ENCODE results near the gene GLOD4.
"Not testable (repeated sequence)": the region's sequence is repeated elsewhere in the genome, so short reads cannot be mapped to it uniquely, and the experiment has no call there.

GLOD4 gene

DNA sequence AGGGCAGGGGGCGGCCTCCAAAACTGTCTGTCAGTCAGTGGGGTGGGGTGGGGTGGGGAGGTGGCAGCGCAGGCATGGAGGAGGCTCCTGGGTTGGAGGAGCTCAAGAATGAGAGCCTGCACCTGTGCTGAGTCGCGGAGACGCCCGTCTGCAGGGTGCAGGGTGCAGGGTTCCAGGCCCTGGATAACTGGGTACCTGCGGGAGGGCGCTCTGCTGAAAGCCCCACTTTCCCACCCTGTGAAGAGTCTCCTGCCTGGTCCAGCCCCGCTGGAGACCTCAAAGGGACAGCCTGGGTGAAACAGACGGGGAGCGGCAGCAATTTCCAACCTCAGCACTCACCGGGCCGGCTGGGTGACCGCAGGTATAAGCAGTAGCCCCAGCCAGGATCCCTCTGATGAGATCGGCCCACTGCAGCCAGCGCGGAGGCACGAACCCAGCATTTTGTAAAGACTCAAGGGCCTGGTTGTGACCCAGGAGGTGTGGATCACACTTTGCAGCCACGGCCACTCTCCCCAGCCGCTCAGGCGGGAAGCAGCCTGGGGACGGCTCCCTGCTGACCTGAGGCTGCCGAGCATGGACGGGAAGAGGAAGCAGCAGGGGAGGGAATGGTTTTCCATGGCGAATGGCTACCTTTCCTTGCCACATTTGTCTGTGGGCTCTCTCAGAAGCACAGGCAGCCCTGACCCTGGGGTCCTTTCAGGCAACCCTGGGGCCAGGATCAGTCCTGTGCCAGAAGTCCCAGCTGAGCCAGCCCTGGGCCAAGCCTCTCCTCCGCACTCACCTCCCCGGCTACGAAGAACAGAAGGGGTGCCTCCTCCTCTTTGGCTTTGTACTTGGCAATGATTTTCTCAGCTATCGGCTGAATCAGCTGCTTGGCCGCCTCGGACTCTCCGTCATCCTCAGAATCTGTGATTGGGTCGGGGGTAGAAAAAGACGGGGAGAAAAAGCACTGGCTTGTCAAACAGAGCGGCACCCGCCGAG lies 21.1 kb upstream of the GLOD4 start:
- no peak for DNase-seq (ENCODE audit: low read depth in 2 of 2)

DNA sequence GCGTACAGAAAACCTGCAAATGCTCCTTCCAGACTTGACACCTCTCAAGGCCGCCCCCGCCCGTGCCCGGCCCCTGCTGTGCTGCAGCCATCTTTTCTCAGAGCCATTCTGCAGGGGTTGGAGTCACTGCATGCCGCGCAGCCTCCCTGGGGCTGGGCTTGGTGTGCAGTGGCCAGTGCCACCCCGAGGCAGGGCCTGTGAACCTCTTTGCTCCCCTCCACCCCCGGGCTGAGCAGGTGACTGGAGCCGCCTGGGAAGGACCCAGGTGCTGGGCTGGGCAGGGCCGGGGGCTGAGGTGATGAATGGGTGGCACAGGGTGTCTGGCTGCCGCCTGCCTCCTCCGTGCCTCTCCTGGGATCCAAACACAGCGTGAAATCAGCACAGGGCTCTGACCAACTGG lies 20.4 kb upstream of the GLOD4 start:
- no peak for DNase-seq (ENCODE audit: low read depth in 2 of 2)

DNA sequence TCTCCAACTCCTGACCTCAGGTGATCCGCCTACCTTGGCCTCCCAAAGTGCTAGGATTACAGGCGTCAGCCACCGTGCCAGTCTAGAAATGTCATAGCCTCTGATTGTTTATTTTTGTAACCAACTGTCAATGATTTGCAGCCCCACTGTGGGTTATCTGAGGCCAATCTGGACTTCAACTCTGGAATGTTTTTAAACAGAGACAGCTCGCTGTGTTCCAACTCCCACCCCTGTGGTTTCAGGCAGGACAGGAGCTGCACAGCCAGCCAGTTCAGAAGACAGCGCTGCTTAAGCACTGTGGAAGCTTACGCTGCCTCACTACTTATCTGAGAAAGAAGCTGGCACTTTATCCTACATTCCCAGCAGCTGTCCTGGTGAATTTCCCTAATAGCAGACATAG lies 19.6 kb upstream of the GLOD4 start:
- no peak for DNase-seq (ENCODE audit: low read depth in 2 of 2)

DNA sequence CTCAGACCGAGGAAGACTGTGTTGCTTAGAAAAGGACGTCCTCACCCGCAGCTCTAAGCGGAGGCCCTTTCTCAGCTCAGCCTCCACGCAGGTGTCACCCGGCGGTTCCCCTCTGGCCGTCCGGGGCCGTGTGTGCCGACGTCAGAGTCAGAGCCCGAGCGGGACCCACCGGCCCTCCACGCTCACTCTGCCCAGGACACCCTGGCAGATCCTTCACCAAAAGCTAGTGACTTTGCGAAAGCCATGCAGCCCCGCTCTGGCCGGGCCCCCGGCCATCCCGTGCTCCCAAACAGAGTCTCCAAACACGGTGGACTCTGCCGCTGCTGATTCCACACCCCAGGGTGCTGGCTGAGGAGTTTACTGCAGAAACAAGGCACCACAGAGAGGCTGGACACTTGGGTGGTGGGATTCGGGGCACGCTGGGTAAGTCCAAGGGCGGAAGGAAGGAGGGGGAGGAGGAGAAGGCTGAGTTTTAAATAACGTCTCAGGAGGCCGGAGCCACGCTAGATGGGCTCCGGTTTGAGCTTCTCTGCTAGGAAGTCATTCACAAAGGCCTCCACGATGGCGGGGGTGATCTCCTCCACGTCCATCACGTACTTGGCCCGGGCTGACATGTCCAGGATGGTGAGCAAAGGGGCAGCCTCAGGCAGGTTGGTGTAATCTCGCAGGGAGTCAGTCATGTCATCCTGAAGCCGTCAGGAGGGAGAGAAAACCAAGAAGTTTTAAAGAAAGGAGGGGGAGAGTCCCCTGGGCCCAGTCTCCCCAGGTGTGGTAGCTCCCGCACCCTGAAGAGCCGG lies 18.6 kb upstream of the GLOD4 start:
- DNase-seq (ENCODE audit: low read depth in 2 of 2): no peak

DNA sequence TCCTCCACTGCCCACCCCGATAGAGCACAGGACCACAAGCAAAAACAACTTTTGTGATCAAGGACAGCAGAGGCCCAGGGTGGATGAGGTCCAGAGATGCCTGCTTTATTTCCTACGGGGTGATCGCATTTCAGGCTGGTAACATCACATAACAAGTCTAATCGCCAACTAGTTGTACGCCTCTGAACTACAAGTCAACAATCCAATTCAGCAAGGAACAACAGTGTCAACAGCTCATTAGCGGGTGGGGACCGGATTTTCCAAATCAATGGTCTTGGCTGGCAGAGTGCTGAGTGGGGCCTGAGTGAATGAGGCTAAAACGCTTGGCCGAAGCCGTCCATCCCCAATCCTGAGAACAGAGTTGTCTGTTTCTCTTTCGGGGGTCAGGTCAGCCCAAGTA lies 17.2 kb upstream of the GLOD4 start:
- no peak for DNase-seq (ENCODE audit: low read depth in 2 of 2)

DNA sequence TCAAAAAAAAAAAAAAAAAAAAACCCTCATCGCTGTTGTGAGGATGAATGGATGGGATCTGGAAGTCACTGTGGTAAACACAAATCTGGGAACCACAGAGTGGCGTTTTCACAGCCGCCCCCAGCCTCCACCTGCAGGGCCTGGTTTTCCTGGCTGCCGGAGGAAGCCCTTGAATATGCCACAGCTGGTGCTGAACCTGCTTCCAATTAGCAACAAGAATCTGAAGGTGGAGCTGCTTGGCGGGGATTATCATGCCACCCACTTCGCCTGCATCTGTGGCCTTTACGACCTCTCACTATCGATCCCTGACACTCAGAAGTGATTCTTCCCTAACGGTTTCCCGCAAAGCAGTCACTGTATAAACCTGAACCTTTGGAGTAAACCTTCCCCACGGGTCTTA lies 16.2 kb upstream of the GLOD4 start:
- DNase-seq (ENCODE audit: low read depth in 2 of 2): no peak

DNA sequence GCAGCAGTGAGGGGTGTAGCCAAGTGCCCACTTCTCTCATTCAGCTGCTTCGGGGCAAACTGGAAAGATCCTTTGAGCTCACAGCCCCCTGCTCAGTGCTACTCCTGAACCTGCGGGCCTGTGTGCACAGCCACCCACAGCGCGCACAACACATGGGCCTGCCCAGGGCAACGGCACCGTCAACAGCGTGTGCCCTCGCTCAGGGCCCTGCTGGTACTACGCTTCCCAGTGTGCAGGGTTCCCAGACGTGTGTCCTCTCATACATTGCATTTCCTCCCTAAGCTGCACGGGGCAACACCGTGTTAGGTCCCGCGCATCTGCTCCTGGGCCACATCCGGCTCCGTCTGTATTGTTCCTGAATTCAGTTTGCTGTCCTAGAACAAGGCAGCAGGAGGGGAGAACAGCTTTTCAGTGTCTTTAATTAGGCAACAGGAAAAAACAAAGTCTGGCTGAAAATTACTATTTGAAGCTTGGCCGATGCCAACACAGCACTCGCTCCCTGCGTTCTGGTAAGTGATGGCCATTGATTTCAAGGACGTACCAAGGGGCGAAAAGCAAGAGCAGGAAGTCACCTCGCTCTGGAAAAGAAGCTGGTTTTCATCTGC lies 15.3 kb upstream of the GLOD4 start:
- DNase-seq (ENCODE audit: low read depth in 2 of 2): no peak

DNA sequence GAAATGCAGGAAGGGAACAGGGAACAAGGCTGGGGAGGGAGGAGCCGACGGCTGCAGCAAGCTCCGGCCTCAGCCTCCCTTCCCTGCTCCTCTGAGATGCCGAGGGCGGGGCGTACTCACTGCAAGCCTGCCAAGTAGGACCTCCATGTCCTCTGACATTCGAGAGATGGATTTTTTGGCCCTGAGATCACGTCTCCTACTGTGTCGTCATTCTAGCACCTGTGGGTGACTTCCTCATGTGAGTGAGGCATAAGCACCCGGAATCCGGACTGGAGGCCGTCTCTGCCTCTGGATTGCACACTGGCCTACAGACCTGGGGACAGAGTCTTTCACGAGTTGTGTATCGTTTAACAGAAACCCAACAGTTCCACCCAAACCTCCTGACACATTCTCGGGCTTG lies 14.5 kb upstream of the GLOD4 start:
- no peak for DNase-seq (ENCODE audit: low read depth in 2 of 2)

DNA sequence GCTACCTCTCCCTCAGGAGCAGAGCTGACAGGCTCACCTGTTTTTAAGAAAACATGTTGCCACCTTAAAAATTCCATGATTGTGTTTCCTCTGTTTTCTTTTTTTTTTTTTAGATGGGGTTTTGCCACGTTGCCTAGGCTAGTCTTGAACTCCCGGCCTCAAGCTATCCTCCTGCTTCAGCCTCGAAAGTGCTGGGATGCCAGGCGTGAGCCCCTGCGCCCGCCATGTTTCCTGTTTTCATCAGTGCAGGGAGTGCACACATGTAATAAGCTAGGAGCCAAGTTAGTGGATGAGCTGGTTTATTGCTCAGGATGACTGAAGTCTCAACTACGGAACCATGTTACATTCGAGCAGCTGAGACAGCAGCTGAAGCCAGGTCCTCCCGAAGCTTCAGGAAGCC lies 13.6 kb upstream of the GLOD4 start:
- DNase-seq (ENCODE audit: low read depth in 2 of 2): no peak

DNA sequence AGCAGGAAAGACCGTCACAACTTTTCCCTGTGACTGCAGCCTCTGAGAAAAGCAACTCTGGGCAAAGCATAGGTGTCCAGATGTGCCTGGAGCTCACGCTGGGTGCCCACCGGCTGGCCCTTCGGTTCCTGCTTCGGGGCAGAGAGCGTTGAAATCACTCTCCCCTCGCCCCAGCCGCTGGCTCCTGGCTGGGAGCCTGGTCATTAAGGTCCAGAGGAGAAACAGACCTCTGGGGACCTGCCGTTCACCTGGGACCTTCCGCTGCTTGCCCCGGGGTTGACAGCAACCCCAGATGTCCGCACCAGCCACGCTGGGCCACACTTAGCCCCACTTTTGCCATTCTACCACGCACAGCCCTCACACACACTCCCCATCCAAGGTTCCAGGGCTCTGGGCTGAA lies 13.2 kb upstream of the GLOD4 start:
- DNase-seq (ENCODE audit: low read depth in 2 of 2): no peak

DNA sequence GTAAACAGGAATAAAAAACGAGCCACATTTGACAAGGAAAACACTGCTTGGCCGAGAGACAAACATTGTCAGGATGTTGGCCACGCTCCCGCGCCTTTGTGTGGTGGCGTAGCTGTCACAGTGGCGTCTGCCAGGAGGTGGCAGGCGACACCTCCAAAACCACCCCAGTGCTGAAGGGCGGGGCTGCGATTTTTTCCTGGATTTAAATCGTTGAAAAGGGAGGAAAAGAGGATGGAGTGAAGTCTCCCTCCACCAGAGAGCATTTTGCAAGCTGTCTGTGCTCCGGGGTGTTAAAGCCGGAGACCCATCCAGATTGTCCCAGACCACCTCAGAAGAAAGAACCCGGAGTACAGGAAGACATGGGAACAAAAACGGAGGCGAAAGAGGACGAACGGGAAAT lies 12.8 kb upstream of the GLOD4 start:
- no peak for DNase-seq (ENCODE audit: low read depth in 2 of 2)

DNA sequence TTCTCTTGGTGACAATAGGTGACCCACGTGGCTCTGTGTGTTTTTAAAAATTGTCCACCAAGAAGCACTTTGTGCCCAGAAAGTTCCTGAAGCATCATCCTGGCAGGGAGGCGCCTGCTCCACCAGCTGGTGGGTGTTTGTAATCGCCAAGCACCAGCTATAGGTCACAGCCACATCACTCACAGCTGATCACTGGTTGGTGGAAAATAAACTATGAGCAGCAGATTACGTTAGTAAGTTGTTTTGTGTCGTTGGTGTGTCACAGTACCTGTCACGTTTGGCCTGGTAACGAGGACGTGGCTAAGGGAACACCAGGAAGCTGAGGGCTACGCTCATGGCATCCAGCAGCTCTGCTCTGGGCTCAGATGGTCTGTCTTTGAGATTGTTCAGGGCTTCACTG lies 10.2 kb upstream of the GLOD4 start:
- no peak for DNase-seq (ENCODE audit: low read depth in 2 of 2)

DNA sequence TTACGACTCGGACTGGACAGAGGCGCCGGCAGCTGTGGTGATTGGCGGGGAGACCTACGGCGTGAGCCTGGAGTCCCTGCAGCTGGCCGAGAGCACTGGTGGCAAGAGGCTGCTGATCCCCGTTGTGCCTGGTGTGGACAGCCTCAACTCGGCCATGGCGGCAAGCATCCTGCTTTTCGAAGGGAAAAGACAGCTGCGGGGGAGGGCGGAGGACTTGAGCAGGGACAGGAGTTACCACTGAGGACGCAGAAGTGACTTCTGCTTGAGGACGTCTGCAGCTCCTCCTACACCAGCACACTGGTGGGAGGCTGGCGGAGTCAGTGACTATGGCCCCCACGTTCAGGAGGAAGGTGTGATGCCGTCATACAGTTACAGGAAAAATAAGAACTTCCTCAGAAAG lies 9.7 kb upstream of the GLOD4 start:
- no peak for DNase-seq (ENCODE audit: low read depth in 2 of 2)

DNA sequence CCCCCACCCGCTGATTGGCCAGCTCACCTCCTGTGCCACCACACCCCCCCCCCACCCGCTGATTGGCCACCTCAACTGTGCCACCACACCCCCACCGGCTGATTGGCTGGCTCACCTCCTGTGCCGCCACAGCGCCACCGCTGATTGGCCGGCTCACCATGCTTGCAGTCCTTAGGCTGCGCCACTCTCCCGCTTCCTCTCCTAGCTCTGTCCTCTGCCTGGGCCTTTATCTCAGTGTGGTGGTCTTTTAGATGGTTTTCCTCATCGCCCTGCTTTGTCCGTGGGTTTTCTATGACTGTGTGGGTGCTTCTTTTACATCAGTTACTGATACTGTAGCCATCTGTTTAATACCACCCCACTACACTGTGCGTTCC lies 8.8 kb upstream of the GLOD4 start:
- DNase-seq (ENCODE audit: low read depth in 2 of 2): not testable (repeated sequence)

DNA sequence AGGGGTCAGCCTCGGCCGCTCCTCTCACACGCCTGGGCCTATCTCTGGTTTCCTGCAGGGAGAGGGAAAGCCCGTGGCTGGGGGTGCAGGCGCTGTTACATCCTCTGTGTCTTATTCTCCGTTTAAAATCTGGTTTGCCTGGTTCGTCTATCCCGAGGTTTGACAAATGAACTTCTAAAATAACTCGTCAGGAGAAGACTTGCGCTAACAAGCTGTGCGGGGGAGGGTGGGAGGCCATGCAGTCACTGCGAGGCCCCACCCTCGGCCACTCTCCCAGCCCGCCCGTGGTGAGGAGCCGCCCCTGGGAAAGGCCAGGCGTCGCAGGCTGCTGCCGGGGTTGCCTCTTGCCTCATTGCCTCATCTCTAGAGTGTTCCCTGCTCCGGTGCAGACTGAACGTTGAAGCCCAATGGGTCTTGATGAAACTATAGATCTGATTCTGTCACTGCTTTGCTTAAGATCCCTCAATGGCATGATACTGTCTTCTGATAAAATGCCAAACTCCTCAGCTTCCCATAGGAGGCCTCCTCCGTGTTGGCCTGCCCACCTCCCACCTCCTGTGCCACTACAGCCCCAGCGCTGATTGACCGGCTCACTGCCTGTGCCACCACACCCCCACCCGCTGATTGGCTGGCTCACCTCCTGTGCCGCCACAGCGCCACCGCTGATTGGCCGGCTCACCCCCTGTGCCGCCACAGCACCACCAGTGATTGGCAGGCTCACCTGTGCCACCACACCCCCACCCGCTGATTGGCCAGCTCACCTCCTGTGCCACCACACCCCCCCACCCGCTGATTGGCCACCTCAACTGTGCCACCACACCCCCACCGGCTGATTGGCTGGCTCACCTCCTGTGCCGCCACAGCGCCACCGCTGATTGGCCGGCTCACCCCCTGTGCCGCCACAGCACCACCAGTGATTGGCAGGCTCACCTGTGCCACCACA lies 8.1 kb upstream of the GLOD4 start:
- not testable (repeated sequence) for DNase-seq (ENCODE audit: low read depth in 2 of 2)

DNA sequence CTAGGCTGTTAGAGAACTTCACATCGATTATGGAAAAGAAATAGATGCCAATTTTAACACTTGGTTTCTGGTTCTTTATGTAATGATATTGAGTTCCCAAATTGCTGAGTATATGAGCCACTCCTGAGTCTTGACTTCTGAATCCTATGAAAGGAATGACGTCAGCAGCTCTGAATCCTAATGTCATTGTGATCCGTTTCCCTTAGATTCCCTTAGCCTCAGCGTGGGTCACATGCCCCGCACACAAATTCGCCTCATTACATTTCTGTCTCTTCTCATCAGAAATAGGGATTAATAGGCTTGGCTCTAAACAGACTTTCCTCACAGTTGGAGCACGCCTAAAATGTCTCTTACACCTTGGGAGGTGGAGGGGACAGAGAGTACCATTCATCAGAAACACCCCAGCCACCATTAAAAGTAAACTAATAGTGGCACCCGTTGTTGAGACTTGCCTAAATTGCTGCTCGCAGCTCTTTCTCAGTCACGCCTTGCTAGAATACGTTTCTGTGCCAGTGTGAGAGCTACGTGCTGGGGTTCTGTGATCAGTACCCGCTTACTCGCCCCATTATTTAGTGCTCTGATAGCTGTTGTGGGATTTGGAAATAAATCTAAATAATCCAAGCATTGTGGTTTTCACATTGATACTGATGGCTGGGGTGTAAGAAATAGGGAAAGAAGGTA lies 7.2 kb upstream of the GLOD4 start:
- DNase-seq (ENCODE audit: low read depth in 2 of 2): no peak

DNA sequence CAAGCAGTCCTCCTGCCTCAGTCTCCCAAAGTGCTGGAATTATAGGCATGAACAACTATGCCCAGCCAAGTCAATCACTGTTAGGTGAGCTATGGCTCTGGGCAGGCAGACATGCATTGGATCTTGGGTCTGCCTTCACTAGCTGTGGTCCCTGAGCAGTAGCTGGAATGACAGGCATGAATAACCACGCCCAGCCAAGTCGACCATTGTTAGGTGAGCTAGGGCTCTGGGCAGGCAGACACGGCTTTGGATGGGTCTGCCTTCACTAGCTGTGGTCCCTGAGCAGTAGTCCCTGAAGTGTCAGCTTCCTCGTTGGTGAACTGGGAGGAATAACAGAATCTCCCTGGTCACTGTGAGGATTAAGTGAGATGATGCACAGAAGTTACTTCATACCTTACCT lies 6.5 kb upstream of the GLOD4 start:
- DNase-seq (ENCODE audit: low read depth in 2 of 2): no peak

DNA sequence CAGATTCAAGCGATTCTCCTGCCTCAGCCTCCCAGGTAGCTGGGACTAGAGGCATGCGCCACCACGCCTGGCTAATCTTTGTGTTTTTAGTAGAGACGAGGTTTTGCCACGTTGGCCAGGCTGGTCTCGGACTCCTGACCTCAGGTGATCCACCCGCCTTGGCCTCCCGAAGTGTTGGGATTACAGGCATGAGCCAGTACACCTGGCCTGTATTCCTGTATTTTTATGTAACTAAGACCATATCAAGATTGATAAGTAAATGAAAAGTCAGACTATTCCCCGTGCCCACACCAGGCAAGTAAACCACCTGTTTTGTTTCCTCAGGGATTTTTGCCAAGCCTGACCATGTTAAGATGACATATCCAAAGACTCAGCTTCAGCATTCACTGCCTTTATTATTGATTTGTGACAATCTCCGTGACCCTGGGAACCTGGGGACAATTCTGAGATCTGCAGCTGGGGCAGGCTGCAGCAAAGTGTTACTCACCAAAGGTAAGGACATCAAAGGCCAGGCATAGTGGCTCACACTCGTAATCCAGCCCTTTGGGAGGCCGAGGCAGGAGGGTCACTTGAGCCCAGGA lies 5.7 kb upstream of the GLOD4 start:
- DNase-seq (ENCODE audit: low read depth in 2 of 2): no peak

DNA sequence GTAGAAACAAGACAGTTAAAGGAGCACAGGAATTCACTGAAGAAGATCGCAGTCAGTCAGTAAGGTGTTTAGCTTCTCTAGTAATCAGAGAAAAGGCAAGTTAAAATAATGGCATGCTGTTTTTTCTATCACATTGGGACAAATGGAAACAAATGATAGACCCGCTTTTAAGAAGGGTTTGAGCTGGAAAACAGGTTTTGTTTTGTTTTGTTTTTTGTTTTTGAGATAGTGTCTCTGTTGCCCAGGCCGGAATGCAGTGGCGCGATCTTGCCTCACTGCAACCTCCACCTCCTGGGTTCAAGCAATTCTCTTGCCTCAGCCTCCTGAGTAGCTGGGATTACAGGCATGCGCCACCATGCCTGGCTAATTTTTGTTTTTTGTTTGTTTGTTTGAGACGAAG lies 3.8 kb upstream of the GLOD4 start:
- not testable (repeated sequence) for DNase-seq (ENCODE audit: low read depth in 2 of 2)

DNA sequence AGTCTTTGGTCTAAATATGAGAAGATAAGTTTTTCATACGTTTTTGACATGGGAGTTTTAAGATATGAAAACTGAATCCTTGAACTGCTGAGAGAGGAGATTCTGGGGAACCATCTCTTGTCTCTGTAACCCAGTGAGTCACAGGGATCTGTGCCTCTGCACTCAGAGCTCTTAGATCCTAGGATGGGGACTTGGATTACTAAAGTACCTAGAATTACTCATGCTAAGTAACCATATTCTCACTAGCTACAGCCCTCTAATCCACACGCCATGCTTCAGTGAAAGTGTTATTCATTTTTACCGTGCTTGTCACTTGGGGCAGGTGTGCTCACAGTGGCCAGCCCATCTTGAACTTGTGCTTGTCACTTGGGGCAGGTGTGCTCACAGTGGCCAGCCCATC lies 2.1 kb upstream of the GLOD4 start:
- DNase-seq (ENCODE audit: low read depth in 2 of 2): no peak

DNA sequence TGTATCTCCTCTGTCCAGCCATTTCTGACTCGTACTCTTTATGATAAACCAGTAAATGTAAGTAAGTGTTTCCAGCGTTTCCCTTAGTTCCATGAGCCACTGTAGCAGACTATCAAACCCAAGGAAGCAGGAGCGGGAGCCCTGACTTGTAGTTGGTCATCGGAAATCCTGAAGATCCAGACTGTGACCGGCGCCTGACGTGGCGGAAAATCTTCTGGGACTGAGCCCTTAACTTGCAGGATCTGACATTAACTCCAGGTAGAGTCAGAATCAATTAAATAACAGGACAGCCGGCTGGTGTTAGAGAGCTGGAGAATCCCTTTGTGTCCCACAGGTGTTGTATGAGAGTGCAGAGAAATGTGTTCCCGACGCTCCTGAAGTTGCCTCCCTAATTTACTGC lies 4.0 kb downstream of the GLOD4 start:
- no peak for DNase-seq (ENCODE audit: low read depth in 2 of 2)
